Measurements from ENCODE around the gene MYO10.

DNA sequence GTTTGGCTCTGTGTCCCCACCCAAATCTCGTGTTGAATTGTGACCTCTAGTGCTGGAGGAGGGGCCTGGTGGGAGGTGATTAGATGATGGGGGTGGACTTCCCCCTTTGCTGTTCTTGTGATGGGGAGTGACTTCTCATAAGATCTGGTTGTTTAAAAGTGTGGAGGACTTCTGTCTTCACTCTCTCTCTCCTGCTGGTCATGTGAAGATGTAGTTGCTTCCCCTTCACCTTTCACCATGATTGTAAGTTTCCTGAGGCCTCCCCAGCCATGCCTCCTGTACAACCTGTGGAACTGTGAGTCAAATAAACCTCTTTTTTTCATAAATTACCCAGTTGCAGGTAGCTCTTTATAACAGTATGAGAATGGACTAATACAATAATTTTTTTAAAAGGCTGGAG lies 10.6 kb upstream of the MYO10 start:
- TF ChIP-seq CTCF (IDR thresholded peaks at IDR 0.05; ENCODE audit: insufficient read depth, low read depth, low read length) (no peak), EZH2 (IDR thresholded peaks at IDR 0.05; ENCODE audit: insufficient read depth, low read length) (no peak)
